CD4-positive, alpha-beta T cell (primary cell): ENCODE measurements around the gene MACROD2. TPM values are rescaled to one million over a fixed set of nuclear protein-coding genes. Genes with fewer than 3 reads are reported as not detected.

Experiments
- ATAC-seq: fragments of 200-7000 bp; cut with Tn5 transposase; one replicate; pipeline ENCODE4 v1.10.0; 2022; ENCODE audit warnings: mild to moderate bottlenecking; ENCODE audit not compliant: poor library complexity
- CTCF ChIA-PET: fragments of 350-600 bp; sonication (Branson Sonifier 250); formaldehyde crosslinking; loops from one replicate; lab custom pipeline; 2021; ENCODE audit warnings: antibody characterized with exemption, inconsistent platforms; lab: Charles Lee
- POLR2A ChIA-PET: fragments of 350-600 bp; sonication (Branson Sonifier 250); formaldehyde crosslinking; loops from one replicate; lab custom pipeline; 2021; ENCODE audit warnings: antibody characterized with exemption, inconsistent platforms; lab: Charles Lee
- DNase-seq, 14 experiments: peaks; one replicate each; pipeline ENCODE4 v3.0.0-alpha.2; 2013 to 2020; ENCODE audit warnings: mixed read lengths in 2 of 14
- H3K27ac ChIP-seq, 2 donors: one replicate each; pipeline versions ENCODE4 v1.5.1 to v1.7.0; 2013; ENCODE audit warnings: low read length in 2 of 2, low read depth in 1 of 2, mild to moderate bottlenecking in 1 of 2
- H3K27me3 ChIP-seq, 2 experiments: 1 replicate in 1 of 2; 2 replicates in 1 of 2; pipeline versions ENCODE4 v1.6.1 to v1.7.0; 2013; ENCODE audit warnings: low read length in 2 of 2, control low read depth in 1 of 2, mild to moderate bottlenecking in 1 of 2, moderate library complexity in 1 of 2; ENCODE audit not compliant: insufficient read depth in 2 of 2, control insufficient read depth in 1 of 2
- H3K36me3 ChIP-seq: one replicate; pipeline ENCODE4 v1.6.1; 2013; ENCODE audit warnings: low read length, control low read depth; ENCODE audit not compliant: insufficient read depth
- H3K4me1 ChIP-seq: one replicate; pipeline ENCODE4 v1.6.1; 2013; ENCODE audit warnings: low read length, control low read depth; ENCODE audit not compliant: insufficient read depth
- H3K4me3 ChIP-seq: one replicate; pipeline ENCODE4 v1.5.1; 2013; ENCODE audit warnings: mild to moderate bottlenecking, low read length, moderate library complexity
- H3K9me3 ChIP-seq, 2 experiments: 1 replicate in 1 of 2; 2 replicates in 1 of 2; pipeline versions ENCODE4 v1.6.1 to v1.7.0; 2013; ENCODE audit warnings: low read length in 2 of 2, mild to moderate bottlenecking in 2 of 2, control low read depth in 1 of 2, moderate library complexity in 1 of 2; ENCODE audit not compliant: control insufficient read depth in 1 of 2, insufficient read depth in 1 of 2
- H3K27ac Mint-ChIP-seq: one replicate; pipeline ENCODE4 v1.8.0; 2020; ENCODE audit warnings: mixed read lengths
- H3K27me3 Mint-ChIP-seq: one replicate; pipeline ENCODE4 v1.8.0; 2021; ENCODE audit warnings: mixed read lengths
- H3K36me3 Mint-ChIP-seq: one replicate; pipeline ENCODE4 v1.8.0; 2021; ENCODE audit warnings: low read depth, mixed read lengths
- H3K4me1 Mint-ChIP-seq: one replicate; pipeline ENCODE4 v1.8.0; 2021; ENCODE audit warnings: low read depth, mixed read lengths
- H3K4me3 Mint-ChIP-seq: one replicate; pipeline ENCODE4 v1.8.0; 2020; ENCODE audit warnings: mild to moderate bottlenecking, mixed read lengths
- H3K9me3 Mint-ChIP-seq: one replicate; pipeline ENCODE4 v1.8.0; 2020; ENCODE audit warnings: mixed read lengths
- CTCF ChIP-seq: fragments of 200-600 bp; IDR thresholded peaks from one replicate; pipeline ENCODE4 v1.8.0; 2022; ENCODE audit warnings: antibody characterized with exemption, mild to moderate bottlenecking
- intact Hi-C, 2 experiments: fragments of 100-400 bp; cut with DNase I in 1 of 2; cut with micrococcal nuclease in 1 of 2; formaldehyde crosslinking; loops; one replicate each; pipeline versions ENCODE4 v1.15.1 to v1.9.0; 2023 to 2025; cut with DNase I, micrococcal nuclease
- total RNA-seq, 174 experiments: library from RNA in 2 of 174; stranded (reverse) in 2 of 174; gene quantifications; one replicate each; pipeline ENCODE4 v1.2.3 and lab custom pipeline; 2021 to 2026

MACROD2 gene
- total RNA-seq, 2 experiments from 2014 or later = not detected

- TF ChIP-seq CTCF = no peak
- Mint-ChIP-seq H3K4me3 (no peak overlapping the region), H3K4me1 (no peaks in the 10 kb centered on the region), H3K9me3 (peaks cover 13% of the 10 kb centered on the region), H3K36me3 (no peaks in the 10 kb centered on the region), H3K27ac (no peak overlapping the region), H3K27me3 (no peaks in the 10 kb centered on the region)
- ChIA-PET CTCF (no interaction called here), POLR2A (no interaction called here)
- ATAC-seq (no peak), DNase-seq (peak in 3 of 14 experiments; percentile 2 to 8 (median 4))
- no peak overlapping the region for H3K27ac ChIP-seq
- H3K27me3 ChIP-seq = no peaks in the 10 kb centered on the region
- H3K9me3 ChIP-seq = no peaks in the 10 kb centered on the region
- no peaks in the 10 kb centered on the region for H3K36me3 ChIP-seq
- no peaks in the 10 kb centered on the region for H3K4me1 ChIP-seq
- no peak overlapping the region for H3K4me3 ChIP-seq
- intact Hi-C loops = no loop called here
Measured at GRCh38 chr20:15310361-15310760, 1315.0 kb downstream of the MACROD2 start.

GRCh38 chr20:15316556-15316955 is 1321.2 kb downstream of the MACROD2 start:
- Histone ChIP-seq H3K27me3 (no peaks in the 10 kb centered on the region), H3K4me3 (no peak overlapping the region), H3K27ac (no peak overlapping the region), H3K36me3 (no peaks in the 10 kb centered on the region), H3K4me1 (no peaks in the 10 kb centered on the region), H3K9me3 (no peaks in the 10 kb centered on the region)
- Mint-ChIP-seq H3K9me3 (peaks cover 5% of the 10 kb centered on the region), H3K4me3 (no peak overlapping the region), H3K27me3 (no peaks in the 10 kb centered on the region), H3K36me3 (no peaks in the 10 kb centered on the region), H3K4me1 (no peaks in the 10 kb centered on the region), H3K27ac (no peak overlapping the region)
- ATAC-seq (no peak), DNase-seq (no peak)
- CTCF ChIA-PET = no interaction called here
- POLR2A ChIA-PET = no interaction called here
- no peak for TF ChIP-seq CTCF
- intact Hi-C loops = no loop called here

GRCh38 chr20:15317546-15318232 is 1322.4 kb downstream of the MACROD2 start:
- Histone ChIP-seq H3K9me3 (no peaks in the 10 kb centered on the region), H3K36me3 (no peaks in the 10 kb centered on the region), H3K27ac (no peak overlapping the region), H3K4me3 (no peak overlapping the region), H3K4me1 (no peaks in the 10 kb centered on the region), H3K27me3 (no peaks in the 10 kb centered on the region)
- CTCF ChIA-PET = no interaction called here
- Mint-ChIP-seq H3K27ac (no peak overlapping the region), H3K4me3 (no peak overlapping the region), H3K27me3 (no peaks in the 10 kb centered on the region), H3K9me3 (peaks cover 5% of the 10 kb centered on the region), H3K36me3 (no peaks in the 10 kb centered on the region), H3K4me1 (no peaks in the 10 kb centered on the region)
- DNase-seq (no peak), ATAC-seq (no peak)
- POLR2A ChIA-PET = no interaction called here
- no peak for TF ChIP-seq CTCF
- intact Hi-C loops = no loop called here
